ENCODE measurements around the gene SLC25A26. TPM values are rescaled to one million over a fixed set of nuclear protein-coding genes. Genes with fewer than 3 reads are reported as not detected.

Gene SLC25A26
- total and polyA plus RNA-seq, 7 donors: 17.8 to 42.8 (median 22.4) TPM

- WGBS, 2 donors: 78 to 93% methylated on average over 2 of the region's 2 CpGs
- Histone ChIP-seq H3K27me3 (no peaks in the 10 kb centered on the region), H3K4me1 (no peaks in the 10 kb centered on the region), H3K36me3 (peaks cover 0 to 44% (median 2%) of the 10 kb centered on the region in 4 donors), H3K27ac (no peak overlapping the region), H3K4me3 (no peak overlapping the region), H3K9me3 (peaks cover 0 to 5% (median under 1%) of the 10 kb centered on the region in 4 donors)
- TF ChIP-seq POLR2AphosphoS5 (IDR thresholded peaks at IDR 0.05) (no peak), EP300 (IDR thresholded peaks at IDR 0.05) (no peak), POLR2A (IDR thresholded peaks at IDR 0.05) (no peak)
- TF ChIP-seq, protein P1, sequence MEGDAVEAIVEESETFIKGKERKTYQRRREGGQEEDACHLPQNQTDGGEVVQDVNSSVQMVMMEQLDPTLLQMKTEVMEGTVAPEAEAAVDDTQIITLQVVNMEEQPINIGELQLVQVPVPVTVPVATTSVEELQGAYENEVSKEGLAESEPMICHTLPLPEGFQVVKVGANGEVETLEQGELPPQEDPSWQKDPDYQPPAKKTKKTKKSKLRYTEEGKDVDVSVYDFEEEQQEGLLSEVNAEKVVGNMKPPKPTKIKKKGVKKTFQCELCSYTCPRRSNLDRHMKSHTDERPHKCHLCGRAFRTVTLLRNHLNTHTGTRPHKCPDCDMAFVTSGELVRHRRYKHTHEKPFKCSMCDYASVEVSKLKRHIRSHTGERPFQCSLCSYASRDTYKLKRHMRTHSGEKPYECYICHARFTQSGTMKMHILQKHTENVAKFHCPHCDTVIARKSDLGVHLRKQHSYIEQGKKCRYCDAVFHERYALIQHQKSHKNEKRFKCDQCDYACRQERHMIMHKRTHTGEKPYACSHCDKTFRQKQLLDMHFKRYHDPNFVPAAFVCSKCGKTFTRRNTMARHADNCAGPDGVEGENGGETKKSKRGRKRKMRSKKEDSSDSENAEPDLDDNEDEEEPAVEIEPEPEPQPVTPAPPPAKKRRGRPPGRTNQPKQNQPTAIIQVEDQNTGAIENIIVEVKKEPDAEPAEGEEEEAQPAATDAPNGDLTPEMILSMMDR (IDR thresholded peaks at IDR 0.05): no peak
- intact Hi-C loops (cut with DNase I): no loop called here
- no peak for DNase-seq
Measured at GRCh38 chr3:66239513-66240123, 18.8 kb downstream of the SLC25A26 start.

DNA sequence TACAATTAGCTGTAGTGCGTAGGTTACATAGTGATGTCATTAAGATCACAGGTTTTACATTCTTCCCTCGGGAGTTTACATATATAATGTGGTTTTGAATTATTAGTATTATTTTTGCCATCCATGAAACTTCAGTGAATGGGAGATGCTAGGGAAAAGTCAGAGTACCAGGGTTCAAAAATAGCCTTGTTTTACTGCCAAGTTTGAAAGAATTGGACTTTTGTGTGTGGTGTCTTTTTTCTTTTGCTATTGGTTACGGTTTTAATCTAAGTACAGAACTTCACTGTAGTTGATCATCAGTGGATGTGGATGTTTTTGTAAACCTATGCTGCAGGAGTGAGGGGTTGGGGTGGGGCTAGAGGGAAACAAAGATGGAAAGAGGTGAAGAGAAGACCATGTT, 20.7 kb downstream of the SLC25A26 start:
- TF ChIP-seq POLR2AphosphoS5 (IDR thresholded peaks at IDR 0.05) (no peak), POLR2A (IDR thresholded peaks at IDR 0.05) (no peak), EP300 (IDR thresholded peaks at IDR 0.05) (no peak)
- TF ChIP-seq, protein P1 (IDR thresholded peaks at IDR 0.05): no peak
- Histone ChIP-seq H3K36me3 (peaks cover 0 to 48% (median 2%) of the 10 kb centered on the region in 4 donors), H3K4me3 (no peak overlapping the region), H3K4me1 (no peaks in the 10 kb centered on the region), H3K27me3 (no peaks in the 10 kb centered on the region), H3K9me3 (peaks cover 0 to 5% (median under 1%) of the 10 kb centered on the region in 4 donors), H3K27ac (no peak overlapping the region)
- intact Hi-C loops (cut with DNase I): no loop called here
- WGBS, 2 donors: 97 to 98% methylated on average over 3 of the region's 3 CpGs
- DNase-seq: no peak

DNA sequence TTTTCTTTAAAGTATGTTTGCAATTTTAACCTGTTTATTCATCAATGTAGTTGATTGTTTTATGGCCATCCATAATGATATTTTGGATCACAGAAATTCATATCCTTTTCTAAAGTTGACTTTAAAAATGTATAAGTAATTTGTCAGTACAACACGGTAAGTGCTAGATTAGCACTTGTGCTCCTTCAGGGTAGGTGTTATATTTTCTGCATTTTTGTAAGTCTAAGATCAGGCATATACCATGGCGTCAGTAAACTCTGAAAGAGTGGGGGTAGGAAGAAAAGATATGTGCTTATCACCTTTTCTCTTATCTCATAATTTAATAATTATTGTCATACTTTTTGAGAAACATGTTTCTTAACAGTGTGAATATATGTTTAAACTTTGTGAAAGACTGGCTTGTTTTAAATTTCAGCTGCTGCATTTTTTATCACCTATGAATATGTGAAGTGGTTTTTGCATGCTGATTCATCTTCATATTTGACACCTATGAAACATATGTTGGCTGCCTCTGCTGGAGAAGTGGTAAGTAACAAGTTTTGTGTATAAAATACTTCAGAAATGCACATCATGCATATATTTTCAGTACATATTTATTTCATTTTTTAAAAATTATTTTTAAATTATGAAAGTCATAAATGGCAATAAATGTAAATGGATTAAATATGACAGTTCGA, 22.1 kb downstream of the SLC25A26 start:
- H3K4me1 ChIP-seq: no peaks in the 10 kb centered on the region
- no peak overlapping the region for H3K4me3 ChIP-seq
- no peak overlapping the region for H3K27ac ChIP-seq
- peaks cover 0 to 5% (median under 1%) of the 10 kb centered on the region in 4 donors for H3K9me3 ChIP-seq
- peaks cover 0 to 51% (median 2%) of the 10 kb centered on the region in 4 donors for H3K36me3 ChIP-seq
- no peak for DNase-seq
- intact Hi-C loops (cut with DNase I): no loop called here
- WGBS, 2 donors: 95% methylated on average over 3 of the region's 3 CpGs
- no peaks in the 10 kb centered on the region for H3K27me3 ChIP-seq
- TF ChIP-seq, protein P1 (IDR thresholded peaks at IDR 0.05): no peak
- no peak for TF ChIP-seq EP300 (IDR thresholded peaks at IDR 0.05)
- TF ChIP-seq POLR2A (IDR thresholded peaks at IDR 0.05): no peak
- no peak for TF ChIP-seq POLR2AphosphoS5 (IDR thresholded peaks at IDR 0.05)

DNA sequence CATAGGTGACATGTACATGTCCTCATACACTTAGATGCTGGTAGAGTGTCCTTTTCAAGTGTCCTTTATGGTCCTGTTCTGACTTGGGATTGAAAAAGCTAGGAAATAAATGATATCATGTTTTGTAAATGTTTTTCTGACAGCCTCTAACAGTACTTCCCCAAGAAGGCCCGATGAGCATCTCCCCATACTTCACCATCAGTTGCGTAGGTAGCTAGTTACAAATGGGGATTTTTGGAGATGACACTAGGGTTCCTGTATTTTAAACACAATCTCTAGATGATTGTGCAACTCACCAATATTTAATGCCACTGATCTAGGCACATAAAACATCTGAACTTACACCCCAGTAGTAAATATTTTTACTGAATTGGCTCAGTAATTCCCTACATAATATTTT, 27.8 kb downstream of the SLC25A26 start:
- no peak overlapping the region for H3K4me3 ChIP-seq
- TF ChIP-seq POLR2AphosphoS5 (IDR thresholded peaks at IDR 0.05): no peak
- TF ChIP-seq, protein P1 (IDR thresholded peaks at IDR 0.05): no peak
- no peak for TF ChIP-seq EP300 (IDR thresholded peaks at IDR 0.05)
- no peak for TF ChIP-seq POLR2A (IDR thresholded peaks at IDR 0.05)
- DNase-seq: no peak
- WGBS, 2 donors: 73 to 97% methylated on average over 2 of the region's 2 CpGs
- H3K27me3 ChIP-seq: no peaks in the 10 kb centered on the region
- intact Hi-C loops (cut with DNase I): no loop called here
- no peaks in the 10 kb centered on the region for H3K9me3 ChIP-seq
- no peak overlapping the region for H3K27ac ChIP-seq
- no peaks in the 10 kb centered on the region for H3K4me1 ChIP-seq
- H3K36me3 ChIP-seq: peaks cover 0 to 18% (median under 1%) of the 10 kb centered on the region in 4 donors

Data from sigmoid colon (tissue), 7 donors.